ENCODE data around the gene RRP36.

Gene RRP36

GRCh38 chr6:43053545-43054205, 32.3 kb downstream of the RRP36 start, which contains the start of gene CUL7:
Gene CUL7, minus strand, starts transcription at chr6:43053851. Its CDS starts 1,063 bp downstream, at chr6:43052788.
- H3K4me3 ChIP-seq (ENCODE audit: control insufficient read depth, low read depth, low read length): peak within 1 kb of the TSS; percentile 83
- TF ChIP-seq CTCF (conservative IDR thresholded peaks at IDR 0.05; ENCODE audit: control insufficient read depth, insufficient read depth, low read depth, low read length): no peak
- peak; percentile 94 for DNase-seq (ENCODE audit: low read depth)

GRCh38 chr6:43054206-43054943, 33.0 kb downstream of the RRP36 start:
- no peak for TF ChIP-seq CTCF (conservative IDR thresholded peaks at IDR 0.05; ENCODE audit: control insufficient read depth, insufficient read depth, low read depth, low read length)
- H3K4me3 ChIP-seq (ENCODE audit: control insufficient read depth, low read depth, low read length): peak overlapping the region; percentile 83
- peak; percentile 56 for DNase-seq (ENCODE audit: low read depth)

GRCh38 chr6:43055966-43056365, 34.5 kb downstream of the RRP36 start:
- no peak for DNase-seq (ENCODE audit: low read depth)
- TF ChIP-seq CTCF (conservative IDR thresholded peaks at IDR 0.05; ENCODE audit: control insufficient read depth, insufficient read depth, low read depth, low read length): no peak
- H3K4me3 ChIP-seq (ENCODE audit: control insufficient read depth, low read depth, low read length): no peak overlapping the region

- no peak for TF ChIP-seq CTCF (conservative IDR thresholded peaks at IDR 0.05; ENCODE audit: control insufficient read depth, insufficient read depth, low read depth, low read length)
- DNase-seq (ENCODE audit: low read depth): no peak
These were observed 37.1 kb downstream of the RRP36 start for GRCh38 chr6:43058531-43058930.

GRCh38 chr6:43059168-43060033, 38.0 kb downstream of the RRP36 start, which contains the start of the genes KLC4 and MRPL2:
Gene KLC4, plus strand, starts transcription at chr6:43059631. Its CDS starts 1,705 bp downstream, at chr6:43061336.
Gene MRPL2, minus strand, starts transcription at chr6:43059434. Its CDS starts 53 bp downstream, at chr6:43059381.
- peak; percentile 98 for DNase-seq (ENCODE audit: low read depth)
- H3K4me3 ChIP-seq (ENCODE audit: control insufficient read depth, low read depth, low read length): peak within 1 kb of the TSS; percentile 67
- TF ChIP-seq CTCF (conservative IDR thresholded peaks at IDR 0.05; ENCODE audit: control insufficient read depth, insufficient read depth, low read depth, low read length): no peak

More at GRCh38 chr6:43058531-43058930, 37.1 kb downstream of the RRP36 start:
- peak overlapping the region; percentile 67 for H3K4me3 ChIP-seq (ENCODE audit: control insufficient read depth, low read depth, low read length)

- no peak for DNase-seq (ENCODE audit: low read depth)
- no peak for TF ChIP-seq CTCF (conservative IDR thresholded peaks at IDR 0.05; ENCODE audit: control insufficient read depth, insufficient read depth, low read depth, low read length)
- H3K4me3 ChIP-seq (ENCODE audit: control insufficient read depth, low read depth, low read length): peak overlapping the region; percentile 67
These were observed 38.8 kb downstream of the RRP36 start for GRCh38 chr6:43060034-43060754.

All from fibroblast of mammary gland (primary cell).